Vagina (tissue), 2 donors: ENCODE data around the gene ABI1. TPM values are rescaled to one million over a fixed set of nuclear protein-coding genes. Genes with fewer than 3 reads are reported as not detected.
A peak's percentile ranks its signal among the peaks of the same experiment; 100 is the strongest.

Source experiments
- DNase-seq, 2 donors: peaks; one replicate each; pipeline ENCODE4 v3.0.0-alpha.2; 2017; ENCODE audit errors: extremely low spot score in 2 of 2
- H3K27ac ChIP-seq: fragments of 200-600 bp; sonication (generic); one replicate; pipeline ENCODE4 v1.5.1; 2019
- H3K27me3 ChIP-seq: fragments of 200-600 bp; sonication (generic); one replicate; pipeline ENCODE4 v1.5.1; 2019
- H3K36me3 ChIP-seq, 2 donors: fragments of 200-600 bp; sonication (generic); one replicate each; pipeline ENCODE4 v1.5.1; 2017 to 2019
- H3K4me1 ChIP-seq: fragments of 200-600 bp; sonication (generic); one replicate; pipeline ENCODE4 v1.5.1; 2019
- H3K4me3 ChIP-seq, 2 donors: fragments of 200-600 bp; sonication (generic); 1 replicate in 1 of 2; 2 replicates in 1 of 2; pipeline ENCODE4 v1.5.1; 2016 to 2019
- H3K9me3 ChIP-seq: fragments of 200-600 bp; sonication (generic); one replicate; pipeline ENCODE4 v1.5.1; 2019
- POLR2A ChIP-seq, 2 donors: fragments of 450-650 bp; IDR thresholded peaks; one replicate each; pipeline ENCODE4 v1.6.1; 2017; ENCODE audit warnings: antibody characterized with exemption in 2 of 2, mild to moderate bottlenecking in 2 of 2, moderate library complexity in 2 of 2
- POLR2AphosphoS5 ChIP-seq, 2 donors: sonication (generic); formaldehyde crosslinking; IDR thresholded peaks; one replicate each; pipeline ENCODE4 v1.9.0; 2017; ENCODE audit warnings: antibody characterized with exemption in 2 of 2, mild to moderate bottlenecking in 2 of 2, low read depth in 1 of 2; ENCODE audit not compliant: insufficient read depth in 1 of 2
- intact Hi-C: fragments of 100-400 bp; cut with DNase I; formaldehyde crosslinking; loops from one replicate; pipeline ENCODE4 v1.15.1; 2023
- total RNA-seq: library from RNA; depleted of rRNA; stranded (reverse); fragments of >200 nt; gene quantifications from one replicate; pipeline ENCODE4 v1.2.3, GENCODE V29; 2016
- TF ChIP-seq, protein P1 (sequence below), 3 experiments: fragments of 450-650 bp in 2 of 3; fragments of 200-600 bp in 1 of 3; sonication (generic) in 1 of 3; IDR thresholded peaks; one replicate each; pipeline ENCODE4 v1.5.1; 2017 to 2019; ENCODE audit warnings: antibody characterized with exemption in 3 of 3, mild to moderate bottlenecking in 2 of 3, moderate library complexity in 2 of 3

Gene ABI1
- total RNA-seq, 1 donor from 2014 or later, result 26.0 TPM

DNA sequence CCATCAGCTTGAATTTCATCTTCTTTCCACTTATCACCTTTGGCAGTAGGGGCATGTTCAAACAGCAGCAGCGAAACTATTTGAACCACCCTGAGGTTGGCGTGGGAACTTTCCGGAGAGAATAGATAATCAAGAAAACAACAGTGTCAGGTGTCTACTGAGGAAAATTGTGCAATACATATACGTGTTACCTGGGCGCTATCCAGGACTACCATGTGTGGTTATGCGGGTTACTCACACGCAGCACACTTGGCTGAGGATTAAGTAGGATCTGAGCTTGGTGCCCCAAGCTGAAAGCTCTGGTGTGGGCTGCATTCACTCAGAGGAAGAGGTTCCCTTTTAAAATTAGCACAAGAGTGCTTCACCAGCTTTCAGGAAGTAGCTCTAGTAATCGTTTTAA lies 8.8 kb upstream of the ABI1 start:
- no peaks in the 10 kb centered on the region for H3K9me3 ChIP-seq
- H3K4me3 ChIP-seq, result no peak overlapping the region
- DNase-seq, result no peak
- H3K4me1 ChIP-seq, result no peaks in the 10 kb centered on the region
- no peak overlapping the region for H3K27ac ChIP-seq
- TF ChIP-seq, protein P1, sequence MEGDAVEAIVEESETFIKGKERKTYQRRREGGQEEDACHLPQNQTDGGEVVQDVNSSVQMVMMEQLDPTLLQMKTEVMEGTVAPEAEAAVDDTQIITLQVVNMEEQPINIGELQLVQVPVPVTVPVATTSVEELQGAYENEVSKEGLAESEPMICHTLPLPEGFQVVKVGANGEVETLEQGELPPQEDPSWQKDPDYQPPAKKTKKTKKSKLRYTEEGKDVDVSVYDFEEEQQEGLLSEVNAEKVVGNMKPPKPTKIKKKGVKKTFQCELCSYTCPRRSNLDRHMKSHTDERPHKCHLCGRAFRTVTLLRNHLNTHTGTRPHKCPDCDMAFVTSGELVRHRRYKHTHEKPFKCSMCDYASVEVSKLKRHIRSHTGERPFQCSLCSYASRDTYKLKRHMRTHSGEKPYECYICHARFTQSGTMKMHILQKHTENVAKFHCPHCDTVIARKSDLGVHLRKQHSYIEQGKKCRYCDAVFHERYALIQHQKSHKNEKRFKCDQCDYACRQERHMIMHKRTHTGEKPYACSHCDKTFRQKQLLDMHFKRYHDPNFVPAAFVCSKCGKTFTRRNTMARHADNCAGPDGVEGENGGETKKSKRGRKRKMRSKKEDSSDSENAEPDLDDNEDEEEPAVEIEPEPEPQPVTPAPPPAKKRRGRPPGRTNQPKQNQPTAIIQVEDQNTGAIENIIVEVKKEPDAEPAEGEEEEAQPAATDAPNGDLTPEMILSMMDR (IDR thresholded peaks at IDR 0.05), result no peak
- TF ChIP-seq POLR2AphosphoS5 (IDR thresholded peaks at IDR 0.05; ENCODE audit: insufficient read depth in 1 of 2, low read depth in 1 of 2), result peak in 1 of 2 donors; percentile 65
- intact Hi-C loops, result no loop called here
- H3K36me3 ChIP-seq, result no peaks in the 10 kb centered on the region
- H3K27me3 ChIP-seq, result no peaks in the 10 kb centered on the region

DNA sequence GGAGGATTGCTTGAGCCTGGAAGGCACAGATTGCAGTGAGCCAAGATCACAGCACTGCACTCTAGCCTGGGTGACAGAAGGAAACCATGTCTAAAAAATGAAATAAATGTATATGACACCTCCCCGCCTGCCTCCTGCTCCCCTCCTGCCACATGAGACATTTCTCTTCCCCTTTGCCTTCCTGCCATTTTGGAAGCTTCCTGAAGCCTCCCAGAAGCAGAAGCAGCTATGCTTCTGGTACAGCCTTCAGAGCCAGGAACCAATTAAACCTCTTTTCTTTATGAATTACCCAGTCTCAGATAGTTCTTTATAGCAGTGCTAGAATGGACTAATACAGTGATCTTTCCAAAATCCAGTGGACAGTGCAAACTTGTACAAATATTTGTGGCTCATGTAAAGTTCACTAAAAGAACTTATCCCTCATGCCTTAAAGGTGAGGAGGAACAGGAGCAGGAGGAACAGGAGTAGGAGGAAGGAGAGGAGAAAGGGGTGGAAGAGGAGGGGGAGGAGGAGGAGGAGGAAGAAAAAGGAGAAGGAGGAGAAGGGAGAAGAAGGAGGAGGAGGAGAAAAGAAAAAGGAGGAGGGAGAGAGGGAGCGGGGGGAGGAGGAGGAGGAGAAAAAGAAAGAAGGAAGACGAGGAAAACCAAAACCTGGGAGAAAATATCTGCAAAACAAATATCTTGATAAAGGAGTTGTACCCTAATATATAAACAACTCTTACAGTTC lies 2.8 kb upstream of the ABI1 start:
- DNase-seq, result no peak
- TF ChIP-seq, protein P1 (IDR thresholded peaks at IDR 0.05), result no peak
- no peak for TF ChIP-seq POLR2A (IDR thresholded peaks at IDR 0.05)
- no peak for TF ChIP-seq POLR2AphosphoS5 (IDR thresholded peaks at IDR 0.05; ENCODE audit: insufficient read depth in 1 of 2, low read depth in 1 of 2)

DNA sequence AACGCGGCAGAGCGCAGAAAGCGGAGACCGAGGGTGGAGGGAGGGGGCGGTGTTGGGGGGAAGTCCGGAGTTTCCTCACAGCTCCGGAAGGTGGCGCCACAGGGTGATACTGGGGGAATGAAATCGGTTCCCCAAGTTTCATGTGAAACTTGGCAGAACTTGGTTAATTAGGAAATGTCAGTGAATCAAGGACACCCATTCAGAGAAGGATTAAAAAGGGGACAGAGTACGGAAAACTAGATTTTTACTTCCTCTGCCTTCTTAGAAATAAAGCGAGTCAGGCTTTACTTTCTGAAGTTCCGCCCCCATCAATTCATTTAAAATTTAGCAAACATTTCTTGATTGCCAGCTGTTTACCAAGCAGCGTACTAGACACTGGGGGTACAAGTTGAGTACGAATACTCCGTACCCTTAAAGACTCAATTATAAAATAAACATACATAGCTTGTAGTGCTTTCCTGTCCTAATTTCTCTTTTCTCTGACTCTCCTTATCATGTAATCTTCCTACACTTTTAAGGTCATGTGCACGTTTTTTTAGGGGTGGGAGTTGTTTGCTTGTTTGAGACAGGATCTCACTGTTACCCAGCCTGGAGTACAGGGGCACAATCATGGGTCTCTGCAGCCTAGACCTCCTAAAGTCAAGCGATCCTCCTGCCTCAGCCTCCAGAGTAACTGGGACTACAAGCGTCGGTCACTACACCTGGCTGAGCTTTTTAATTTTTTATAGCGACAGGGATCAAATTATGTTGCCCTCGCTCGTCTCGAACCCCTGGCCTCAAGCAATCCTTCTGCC lies 644 bp upstream of the ABI1 start:
- H3K4me3 ChIP-seq, result peak overlapping the region; percentile 17 to 92
- intact Hi-C loops, result no loop called here

More for the DNA sequence above, 2.8 kb upstream of the ABI1 start:
- H3K36me3 ChIP-seq, result no peaks in the 10 kb centered on the region
- no peaks in the 10 kb centered on the region for H3K27me3 ChIP-seq
- H3K27ac ChIP-seq, result no peak overlapping the region
- H3K4me3 ChIP-seq, result no peak overlapping the region
- no peaks in the 10 kb centered on the region for H3K9me3 ChIP-seq
- intact Hi-C loops, result no loop called here
- peaks cover 11% of the 10 kb centered on the region for H3K4me1 ChIP-seq

DNA sequence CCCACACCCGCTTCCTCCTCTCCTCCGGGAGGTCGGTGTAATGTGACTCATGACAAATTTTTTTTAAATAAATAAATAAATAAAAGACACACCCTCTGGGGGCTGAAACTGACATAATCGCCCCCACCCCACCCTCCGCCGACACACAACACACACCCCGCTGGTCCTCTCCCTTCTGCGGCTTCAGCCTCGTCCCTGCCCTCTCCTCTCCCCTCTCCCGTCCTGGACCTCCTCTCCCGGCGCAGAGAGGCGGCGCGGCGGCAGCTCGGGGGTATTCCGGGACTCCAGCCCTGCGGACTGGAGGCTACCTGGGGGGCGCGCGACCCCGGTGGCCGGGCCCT lies 686 bp downstream of the ABI1 start:
- Histone ChIP-seq H3K27me3 (no peaks in the 10 kb centered on the region), H3K4me1 (peaks cover 46% of the 10 kb centered on the region), H3K27ac (peak overlapping the region; percentile 97), H3K36me3 (no peaks in the 10 kb centered on the region), H3K9me3 (no peaks in the 10 kb centered on the region), H3K4me3 (peak overlapping the region; percentile 84 to 92)
- no peak for DNase-seq
- intact Hi-C loops, result no loop called here
- TF ChIP-seq POLR2AphosphoS5 (IDR thresholded peaks at IDR 0.05; ENCODE audit: insufficient read depth in 1 of 2, low read depth in 1 of 2) (peak in 1 of 2 donors; percentile 51), POLR2A (IDR thresholded peaks at IDR 0.05) (peak in 1 of 2 donors; percentile 27)
- TF ChIP-seq, protein P1 (IDR thresholded peaks at IDR 0.05), result no peak

More for the DNA sequence above, 644 bp upstream of the ABI1 start:
- Histone ChIP-seq H3K9me3 (no peaks in the 10 kb centered on the region), H3K4me1 (peaks cover 32% of the 10 kb centered on the region), H3K27me3 (no peaks in the 10 kb centered on the region), H3K36me3 (no peaks in the 10 kb centered on the region), H3K27ac (no peak overlapping the region)
- no peak for DNase-seq
- no peak for TF ChIP-seq POLR2A (IDR thresholded peaks at IDR 0.05)
- TF ChIP-seq, protein P1 (IDR thresholded peaks at IDR 0.05), result peak in 2 of 3 experiments; percentile 23 to 78
